SK-N-SH (cell line): Measurements from ENCODE around the gene CDKL4.

Source experiments
- CTCF ChIP-seq: fragments of 200-600 bp; sonication (generic); IDR thresholded peaks from 2 replicates; pipeline ENCODE4 v1.6.1; 2017; ENCODE audit warnings: antibody characterized with exemption, mild to moderate bottlenecking, moderate library complexity
- EP300 ChIP-seq, 2 experiments: IDR thresholded peaks; 2 replicates each; pipeline versions ENCODE4 v1.4.0 to v1.6.1; 2012; ENCODE audit warnings: borderline replicate concordance in 1 of 2, low read depth in 1 of 2, low read length in 1 of 2
- EZH2phosphoT487 ChIP-seq: fragments of 200-600 bp; sonication (generic); IDR thresholded peaks from 2 replicates; pipeline ENCODE4 v1.6.1; 2017; ENCODE audit warnings: low read depth, mixed run types, mild to moderate bottlenecking, antibody characterized with exemption, moderate library complexity, borderline replicate concordance
- MXI1 ChIP-seq: IDR thresholded peaks from 2 replicates; pipeline ENCODE4 v1.6.1; 2012; ENCODE audit warnings: mild to moderate bottlenecking, low read depth, low read length, improper control_type of control experiment
- POLR2AphosphoS5 ChIP-seq: IDR thresholded peaks from 2 replicates; pipeline ENCODE4 v1.6.1; 2012; ENCODE audit warnings: low read depth, low read length
- RXRA ChIP-seq: IDR thresholded peaks from 2 replicates; pipeline ENCODE4 v1.4.0; 2012; ENCODE audit warnings: low read depth, mild to moderate bottlenecking, borderline replicate concordance
- TAF1 ChIP-seq: IDR thresholded peaks from 2 replicates; pipeline ENCODE4 v1.6.1; 2012; ENCODE audit warnings: low read depth, mild to moderate bottlenecking, low read length, moderate library complexity, borderline replicate concordance
- YY1 ChIP-seq: IDR thresholded peaks from 2 replicates; pipeline ENCODE4 v1.4.0; 2012; ENCODE audit warnings: low read depth, mild to moderate bottlenecking
- TF ChIP-seq, protein P1 (sequence below): fragments of 150-350 bp; IDR thresholded peaks from 2 replicates; pipeline ENCODE4 v1.6.1; 2016; ENCODE audit warnings: mild to moderate bottlenecking, low read depth, low read length
- TF ChIP-seq, protein P2 (sequence below): fragments of 150-350 bp; IDR thresholded peaks from 2 replicates; pipeline ENCODE4 v1.6.1; 2017; ENCODE audit warnings: antibody characterized with exemption, low read length, low read depth, borderline replicate concordance

- no peak for TF ChIP-seq CTCF
- TF ChIP-seq MXI1, result no peak
- TF ChIP-seq RXRA, result no peak
- TF ChIP-seq POLR2AphosphoS5, result no peak
- TF ChIP-seq EP300 (IDR thresholded peaks at IDR 0.05; ENCODE audit: borderline replicate concordance in 1 of 2, low read depth in 1 of 2, low read length in 1 of 2), result no peak
- TF ChIP-seq EZH2phosphoT487, result no peak
- TF ChIP-seq TAF1, result no peak
- TF ChIP-seq YY1, result no peak
- TF ChIP-seq, protein P1, sequence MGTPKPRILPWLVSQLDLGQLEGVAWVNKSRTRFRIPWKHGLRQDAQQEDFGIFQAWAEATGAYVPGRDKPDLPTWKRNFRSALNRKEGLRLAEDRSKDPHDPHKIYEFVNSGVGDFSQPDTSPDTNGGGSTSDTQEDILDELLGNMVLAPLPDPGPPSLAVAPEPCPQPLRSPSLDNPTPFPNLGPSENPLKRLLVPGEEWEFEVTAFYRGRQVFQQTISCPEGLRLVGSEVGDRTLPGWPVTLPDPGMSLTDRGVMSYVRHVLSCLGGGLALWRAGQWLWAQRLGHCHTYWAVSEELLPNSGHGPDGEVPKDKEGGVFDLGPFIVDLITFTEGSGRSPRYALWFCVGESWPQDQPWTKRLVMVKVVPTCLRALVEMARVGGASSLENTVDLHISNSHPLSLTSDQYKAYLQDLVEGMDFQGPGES, result no peak
- TF ChIP-seq, protein P2, sequence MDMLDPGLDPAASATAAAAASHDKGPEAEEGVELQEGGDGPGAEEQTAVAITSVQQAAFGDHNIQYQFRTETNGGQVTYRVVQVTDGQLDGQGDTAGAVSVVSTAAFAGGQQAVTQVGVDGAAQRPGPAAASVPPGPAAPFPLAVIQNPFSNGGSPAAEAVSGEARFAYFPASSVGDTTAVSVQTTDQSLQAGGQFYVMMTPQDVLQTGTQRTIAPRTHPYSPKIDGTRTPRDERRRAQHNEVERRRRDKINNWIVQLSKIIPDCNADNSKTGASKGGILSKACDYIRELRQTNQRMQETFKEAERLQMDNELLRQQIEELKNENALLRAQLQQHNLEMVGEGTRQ, result no peak
Observed at GRCh38 chr2:39150890-39151497, 92.8 kb downstream of the CDKL4 start.
